A549 (cell line): Measurements from ENCODE around the gene MRPL44.

ENCODE experiments used
- CEBPB ChIP-seq, 2 experiments: fragments of >200 bp in 1 of 2; sonication (Bioruptor Twin) in 1 of 2; formaldehyde crosslinking in 1 of 2; IDR thresholded peaks; 2 replicates each; pipeline ENCODE4 v1.6.1; 2012 to 2016
- HDAC2 ChIP-seq: fragments of 200-600 bp; sonication (generic); IDR thresholded peaks from 2 replicates; pipeline ENCODE4 v1.6.1; 2016
- JUNB ChIP-seq: fragments of >200 bp; sonication (Bioruptor Twin); formaldehyde crosslinking; IDR thresholded peaks from 2 replicates; pipeline ENCODE4 v1.6.1; 2016

DNA sequence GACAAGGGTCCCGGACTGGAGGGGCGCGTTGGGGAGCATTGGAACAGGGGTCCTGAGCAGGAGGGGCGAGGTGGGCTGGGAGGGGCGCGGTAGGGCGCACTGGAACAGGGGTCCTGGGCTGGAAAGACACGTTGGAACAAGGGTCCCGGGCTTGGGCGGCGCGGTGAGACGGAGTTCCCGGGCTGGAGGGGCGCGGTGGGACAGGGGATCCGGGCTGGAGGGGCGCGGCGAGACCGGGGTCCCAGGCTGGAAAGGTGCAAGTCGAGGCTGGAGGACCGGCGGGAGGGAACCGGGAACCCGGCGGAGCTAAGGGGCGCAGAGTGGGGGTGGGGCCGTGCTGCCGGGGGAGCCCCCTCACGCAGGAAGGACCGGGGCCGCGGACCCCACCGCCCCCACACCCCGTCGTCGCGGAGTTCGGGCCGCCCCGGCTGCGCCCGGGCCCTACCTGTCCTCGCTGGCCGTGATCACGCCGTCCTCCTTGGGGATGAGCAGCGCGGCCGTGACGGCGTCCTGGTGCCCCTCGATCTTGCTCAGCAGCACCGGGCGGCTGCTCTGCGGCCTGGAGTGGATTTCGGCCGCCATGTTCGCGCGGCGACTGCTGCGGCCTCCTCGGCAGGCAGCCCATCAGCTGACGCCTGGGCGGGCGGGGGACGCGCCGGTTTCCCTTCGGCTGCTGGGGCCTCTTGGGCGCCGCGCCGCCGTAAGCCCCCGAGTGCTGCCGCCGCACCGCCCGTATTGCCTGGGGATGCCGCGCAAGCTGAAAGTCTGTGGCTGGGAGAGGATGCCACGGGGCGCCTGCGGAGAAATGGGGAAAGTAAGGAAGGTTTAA, 12.3 kb upstream of the MRPL44 start, which contains the start of gene WDFY1:
- no peak for TF ChIP-seq JUNB
- no peak for TF ChIP-seq CEBPB (IDR thresholded peaks at IDR 0.05)
- no peak for TF ChIP-seq HDAC2
